H1 (cell line): ENCODE measurements around the gene GAB3. TPM values are rescaled to one million over a fixed set of nuclear protein-coding genes. Genes with fewer than 3 reads are reported as not detected.

Experiments used
- BACH1 ChIP-seq: IDR thresholded peaks from 2 replicates; pipeline ENCODE4 v1.6.1; 2012; ENCODE audit warnings: low read length, improper control_type of control experiment
- CBX8 ChIP-seq: fragments of 300-800, 300-1000 bp; sonication (generic); IDR thresholded peaks from 2 replicates; pipeline ENCODE4 v1.7.1; 2016; ENCODE audit warnings: low read depth, low read length, borderline replicate concordance
- EP300 ChIP-seq, 2 experiments: IDR thresholded peaks; 1 replicate in 1 of 2; 2 replicates in 1 of 2; pipeline ENCODE4 v1.6.1; 2011 to 2012; ENCODE audit warnings: low read depth in 2 of 2, low read length in 2 of 2, mild to moderate bottlenecking in 2 of 2, borderline replicate concordance in 1 of 2, inconsistent platforms in 1 of 2, moderate library complexity in 1 of 2
- MAFK ChIP-seq: IDR thresholded peaks from 2 replicates; pipeline ENCODE4 v1.6.1; 2012; ENCODE audit warnings: low read depth, mild to moderate bottlenecking, improper control_type of control experiment, low read length
- POLR2AphosphoS5 ChIP-seq: IDR thresholded peaks from 2 replicates; pipeline ENCODE4 v1.6.1; 2011; ENCODE audit warnings: low read depth, low read length
- SP1 ChIP-seq: IDR thresholded peaks from 2 replicates; pipeline ENCODE4 v1.6.1; 2011; ENCODE audit warnings: low read depth, low read length
- polyA plus RNA-seq, 7 experiments: library from polyadenylated mRNA; depleted of rRNA in 3 of 7; stranded (reverse) in 5 of 7; unstranded in 2 of 7; fragments of >200 nt in 5 of 7; fragments of 200-250 nt in 2 of 7; gene quantifications; 1 replicate in 5 of 7; 2 replicates in 1 of 7; 4 replicates in 1 of 7; pipeline versions ENCODE4 v1.2.1 to v1.2.3, GENCODE V29; 2011 to 2013; ENCODE audit warnings: missing spikeins in 2 of 7, mixed read lengths in 2 of 7
- total RNA-seq: library from RNA; stranded (reverse); fragmentation: NEBNext Ultra II Directional; extraction: Animal tissue kit (Norgen Biotek cat#: 25700); gene quantifications from 2 replicates; pipeline ENCODE4 v1.2.1, GENCODE V29; 2021
- TF ChIP-seq, protein P1 (sequence below): fragments of 300-600 bp; sonication (generic); IDR thresholded peaks from 2 replicates; pipeline ENCODE4 v1.7.1; 2012; ENCODE audit warnings: low read length, moderate library complexity, mild to moderate bottlenecking, inconsistent platforms; ENCODE audit not compliant: insufficient replicate concordance
- TF ChIP-seq, protein P2 (sequence below), 3 experiments: IDR thresholded peaks; 1 replicate in 2 of 3; 2 replicates in 1 of 3; pipeline versions ENCODE4 v1.5.1 to v1.6.1; 2011; ENCODE audit warnings: low read length in 3 of 3, mild to moderate bottlenecking in 3 of 3, inconsistent platforms in 2 of 3, low read depth in 1 of 3, moderate library complexity in 1 of 3; ENCODE audit not compliant: insufficient read depth in 1 of 3; ENCODE audit errors: control extremely low read depth in 1 of 3

GAB3 gene
- total and polyA plus RNA-seq, 2 of the 8 experiments (the other 6 are each of a cell fraction or from before 2014, with no cell fraction given), result 0.48 to 1.2 TPM

DNA sequence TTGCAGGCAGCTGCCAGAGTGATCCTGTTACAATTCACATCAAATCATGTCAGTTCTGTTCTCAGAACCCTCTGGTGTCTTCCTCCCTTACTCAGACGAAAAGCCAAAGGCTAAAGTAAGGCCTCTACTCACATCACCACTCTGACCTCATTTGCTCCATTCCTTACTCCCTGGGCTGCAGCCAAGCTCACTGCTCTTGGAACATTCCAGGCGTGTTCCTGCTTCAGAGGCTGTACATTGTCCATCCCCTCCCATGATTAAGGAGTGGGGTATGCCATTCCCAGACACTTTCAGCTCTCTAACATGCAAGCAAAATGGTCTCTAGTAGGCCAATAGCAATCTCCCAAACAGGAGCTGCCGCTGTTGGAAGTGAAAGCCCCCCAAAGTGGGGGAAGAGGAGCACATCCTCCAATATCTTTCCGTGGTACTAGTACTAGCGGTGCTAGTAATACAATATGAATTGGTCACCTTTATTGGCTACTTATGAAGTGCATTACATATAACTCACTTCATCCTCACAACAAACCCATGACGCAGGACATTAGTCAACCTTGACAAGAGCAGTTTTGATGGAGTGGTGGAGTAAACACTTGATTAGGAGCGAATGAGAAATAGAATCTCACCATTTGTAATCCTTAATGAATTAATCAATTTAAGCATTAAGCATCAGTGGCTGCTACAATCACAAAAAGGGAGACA, 15.0 kb downstream of the GAB3 start (continued):
- TF ChIP-seq, protein P1, sequence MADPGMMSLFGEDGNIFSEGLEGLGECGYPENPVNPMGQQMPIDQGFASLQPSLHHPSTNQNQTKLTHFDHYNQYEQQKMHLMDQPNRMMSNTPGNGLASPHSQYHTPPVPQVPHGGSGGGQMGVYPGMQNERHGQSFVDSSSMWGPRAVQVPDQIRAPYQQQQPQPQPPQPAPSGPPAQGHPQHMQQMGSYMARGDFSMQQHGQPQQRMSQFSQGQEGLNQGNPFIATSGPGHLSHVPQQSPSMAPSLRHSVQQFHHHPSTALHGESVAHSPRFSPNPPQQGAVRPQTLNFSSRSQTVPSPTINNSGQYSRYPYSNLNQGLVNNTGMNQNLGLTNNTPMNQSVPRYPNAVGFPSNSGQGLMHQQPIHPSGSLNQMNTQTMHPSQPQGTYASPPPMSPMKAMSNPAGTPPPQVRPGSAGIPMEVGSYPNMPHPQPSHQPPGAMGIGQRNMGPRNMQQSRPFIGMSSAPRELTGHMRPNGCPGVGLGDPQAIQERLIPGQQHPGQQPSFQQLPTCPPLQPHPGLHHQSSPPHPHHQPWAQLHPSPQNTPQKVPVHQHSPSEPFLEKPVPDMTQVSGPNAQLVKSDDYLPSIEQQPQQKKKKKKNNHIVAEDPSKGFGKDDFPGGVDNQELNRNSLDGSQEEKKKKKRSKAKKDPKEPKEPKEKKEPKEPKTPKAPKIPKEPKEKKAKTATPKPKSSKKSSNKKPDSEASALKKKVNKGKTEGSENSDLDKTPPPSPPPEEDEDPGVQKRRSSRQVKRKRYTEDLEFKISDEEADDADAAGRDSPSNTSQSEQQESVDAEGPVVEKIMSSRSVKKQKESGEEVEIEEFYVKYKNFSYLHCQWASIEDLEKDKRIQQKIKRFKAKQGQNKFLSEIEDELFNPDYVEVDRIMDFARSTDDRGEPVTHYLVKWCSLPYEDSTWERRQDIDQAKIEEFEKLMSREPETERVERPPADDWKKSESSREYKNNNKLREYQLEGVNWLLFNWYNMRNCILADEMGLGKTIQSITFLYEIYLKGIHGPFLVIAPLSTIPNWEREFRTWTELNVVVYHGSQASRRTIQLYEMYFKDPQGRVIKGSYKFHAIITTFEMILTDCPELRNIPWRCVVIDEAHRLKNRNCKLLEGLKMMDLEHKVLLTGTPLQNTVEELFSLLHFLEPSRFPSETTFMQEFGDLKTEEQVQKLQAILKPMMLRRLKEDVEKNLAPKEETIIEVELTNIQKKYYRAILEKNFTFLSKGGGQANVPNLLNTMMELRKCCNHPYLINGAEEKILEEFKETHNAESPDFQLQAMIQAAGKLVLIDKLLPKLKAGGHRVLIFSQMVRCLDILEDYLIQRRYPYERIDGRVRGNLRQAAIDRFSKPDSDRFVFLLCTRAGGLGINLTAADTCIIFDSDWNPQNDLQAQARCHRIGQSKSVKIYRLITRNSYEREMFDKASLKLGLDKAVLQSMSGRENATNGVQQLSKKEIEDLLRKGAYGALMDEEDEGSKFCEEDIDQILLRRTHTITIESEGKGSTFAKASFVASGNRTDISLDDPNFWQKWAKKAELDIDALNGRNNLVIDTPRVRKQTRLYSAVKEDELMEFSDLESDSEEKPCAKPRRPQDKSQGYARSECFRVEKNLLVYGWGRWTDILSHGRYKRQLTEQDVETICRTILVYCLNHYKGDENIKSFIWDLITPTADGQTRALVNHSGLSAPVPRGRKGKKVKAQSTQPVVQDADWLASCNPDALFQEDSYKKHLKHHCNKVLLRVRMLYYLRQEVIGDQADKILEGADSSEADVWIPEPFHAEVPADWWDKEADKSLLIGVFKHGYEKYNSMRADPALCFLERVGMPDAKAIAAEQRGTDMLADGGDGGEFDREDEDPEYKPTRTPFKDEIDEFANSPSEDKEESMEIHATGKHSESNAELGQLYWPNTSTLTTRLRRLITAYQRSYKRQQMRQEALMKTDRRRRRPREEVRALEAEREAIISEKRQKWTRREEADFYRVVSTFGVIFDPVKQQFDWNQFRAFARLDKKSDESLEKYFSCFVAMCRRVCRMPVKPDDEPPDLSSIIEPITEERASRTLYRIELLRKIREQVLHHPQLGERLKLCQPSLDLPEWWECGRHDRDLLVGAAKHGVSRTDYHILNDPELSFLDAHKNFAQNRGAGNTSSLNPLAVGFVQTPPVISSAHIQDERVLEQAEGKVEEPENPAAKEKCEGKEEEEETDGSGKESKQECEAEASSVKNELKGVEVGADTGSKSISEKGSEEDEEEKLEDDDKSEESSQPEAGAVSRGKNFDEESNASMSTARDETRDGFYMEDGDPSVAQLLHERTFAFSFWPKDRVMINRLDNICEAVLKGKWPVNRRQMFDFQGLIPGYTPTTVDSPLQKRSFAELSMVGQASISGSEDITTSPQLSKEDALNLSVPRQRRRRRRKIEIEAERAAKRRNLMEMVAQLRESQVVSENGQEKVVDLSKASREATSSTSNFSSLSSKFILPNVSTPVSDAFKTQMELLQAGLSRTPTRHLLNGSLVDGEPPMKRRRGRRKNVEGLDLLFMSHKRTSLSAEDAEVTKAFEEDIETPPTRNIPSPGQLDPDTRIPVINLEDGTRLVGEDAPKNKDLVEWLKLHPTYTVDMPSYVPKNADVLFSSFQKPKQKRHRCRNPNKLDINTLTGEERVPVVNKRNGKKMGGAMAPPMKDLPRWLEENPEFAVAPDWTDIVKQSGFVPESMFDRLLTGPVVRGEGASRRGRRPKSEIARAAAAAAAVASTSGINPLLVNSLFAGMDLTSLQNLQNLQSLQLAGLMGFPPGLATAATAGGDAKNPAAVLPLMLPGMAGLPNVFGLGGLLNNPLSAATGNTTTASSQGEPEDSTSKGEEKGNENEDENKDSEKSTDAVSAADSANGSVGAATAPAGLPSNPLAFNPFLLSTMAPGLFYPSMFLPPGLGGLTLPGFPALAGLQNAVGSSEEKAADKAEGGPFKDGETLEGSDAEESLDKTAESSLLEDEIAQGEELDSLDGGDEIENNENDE, result no peak
- TF ChIP-seq CBX8, result no peak
- no peak for TF ChIP-seq SP1
- TF ChIP-seq, protein P2, sequence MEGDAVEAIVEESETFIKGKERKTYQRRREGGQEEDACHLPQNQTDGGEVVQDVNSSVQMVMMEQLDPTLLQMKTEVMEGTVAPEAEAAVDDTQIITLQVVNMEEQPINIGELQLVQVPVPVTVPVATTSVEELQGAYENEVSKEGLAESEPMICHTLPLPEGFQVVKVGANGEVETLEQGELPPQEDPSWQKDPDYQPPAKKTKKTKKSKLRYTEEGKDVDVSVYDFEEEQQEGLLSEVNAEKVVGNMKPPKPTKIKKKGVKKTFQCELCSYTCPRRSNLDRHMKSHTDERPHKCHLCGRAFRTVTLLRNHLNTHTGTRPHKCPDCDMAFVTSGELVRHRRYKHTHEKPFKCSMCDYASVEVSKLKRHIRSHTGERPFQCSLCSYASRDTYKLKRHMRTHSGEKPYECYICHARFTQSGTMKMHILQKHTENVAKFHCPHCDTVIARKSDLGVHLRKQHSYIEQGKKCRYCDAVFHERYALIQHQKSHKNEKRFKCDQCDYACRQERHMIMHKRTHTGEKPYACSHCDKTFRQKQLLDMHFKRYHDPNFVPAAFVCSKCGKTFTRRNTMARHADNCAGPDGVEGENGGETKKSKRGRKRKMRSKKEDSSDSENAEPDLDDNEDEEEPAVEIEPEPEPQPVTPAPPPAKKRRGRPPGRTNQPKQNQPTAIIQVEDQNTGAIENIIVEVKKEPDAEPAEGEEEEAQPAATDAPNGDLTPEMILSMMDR (IDR thresholded peaks at IDR 0.05; ENCODE audit: control extremely low read depth in 1 of 3, insufficient read depth in 1 of 3, low read depth in 1 of 3, low read length in 3 of 3), result no peak
- TF ChIP-seq EP300 (IDR thresholded peaks at IDR 0.05; ENCODE audit: borderline replicate concordance in 1 of 2, low read depth in 2 of 2, low read length in 2 of 2), result no peak
- TF ChIP-seq BACH1, result no peak
- TF ChIP-seq MAFK, result no peak
- no peak for TF ChIP-seq POLR2AphosphoS5
